Cardiac muscle cell (in vitro differentiated cells and primary cell): Measurements from ENCODE around the gene DSCAML1. TPM values are rescaled to one million over a fixed set of nuclear protein-coding genes. Genes with fewer than 3 reads are reported as not detected.

Experiments used
- DNase-seq, 2 donors: peaks; one replicate each; pipeline versions ENCODE4 v3.0.0 to v3.0.0-alpha.2; 2010 to 2017; ENCODE audit warnings: low read depth in 1 of 2, low spot score in 1 of 2
- H3K27ac ChIP-seq: fragments of 200-600 bp; sonication (generic); 2 replicates; pipeline ENCODE4 v1.5.1; 2016
- H3K27me3 ChIP-seq: fragments of 200-600 bp; sonication (generic); 2 replicates; pipeline ENCODE4 v1.6.0; 2016; ENCODE audit warnings: control low read depth
- H3K36me3 ChIP-seq: fragments of 200-600 bp; sonication (generic); 2 replicates; pipeline ENCODE4 v1.5.1; 2016; ENCODE audit warnings: control low read depth
- H3K4me1 ChIP-seq: fragments of 200-600 bp; sonication (generic); 2 replicates; pipeline ENCODE4 v1.8.1; 2017; ENCODE audit warnings: low read depth, mild to moderate bottlenecking, mixed run types
- H3K4me3 ChIP-seq: fragments of 200-600 bp; sonication (generic); 2 replicates; pipeline ENCODE4 v1.5.1; 2016; ENCODE audit warnings: mild to moderate bottlenecking
- H3K9me3 ChIP-seq: fragments of 200-600 bp; sonication (generic); 2 replicates; pipeline ENCODE4 v1.5.1; 2017; ENCODE audit warnings: low read depth, mild to moderate bottlenecking, control low read depth
- CTCF ChIP-seq: IDR thresholded peaks from 2 replicates; pipeline ENCODE4 v1.5.1; 2012; ENCODE audit warnings: low read depth, mild to moderate bottlenecking, low read length
- polyA plus RNA-seq: library from polyadenylated mRNA; unstranded; fragments of >200 nt; fragmentation: Nextera tagmentation; extraction: Ambion mirVana; gene quantifications from 2 replicates; pipeline ENCODE4 v1.2.1, GENCODE V29; 2016
- total RNA-seq: library from RNA; depleted of rRNA; stranded (reverse); fragments of >200 nt; gene quantifications from 2 replicates; pipeline ENCODE4 v1.2.3, GENCODE V29; 2016

DSCAML1 gene
- total and polyA plus RNA-seq, 2 experiments from 2014 or later, result 1.8 TPM; not detected in 1

GRCh38 chr11:117462864-117463247 is 334.2 kb downstream of the DSCAML1 start:
- Histone ChIP-seq H3K9me3 (no peaks in the 10 kb centered on the region), H3K4me1 (no peaks in the 10 kb centered on the region), H3K36me3 (no peaks in the 10 kb centered on the region), H3K27me3 (no peaks in the 10 kb centered on the region), H3K27ac (no peak overlapping the region), H3K4me3 (no peak overlapping the region)
- TF ChIP-seq CTCF, result no peak
- no peak for DNase-seq

GRCh38 chr11:117462183-117462863 is 334.7 kb downstream of the DSCAML1 start:
- DNase-seq, result no peak
- no peaks in the 10 kb centered on the region for H3K4me1 ChIP-seq
- H3K27me3 ChIP-seq, result no peaks in the 10 kb centered on the region
- no peak overlapping the region for H3K4me3 ChIP-seq
- H3K9me3 ChIP-seq, result no peaks in the 10 kb centered on the region
- TF ChIP-seq CTCF, result no peak
- no peak overlapping the region for H3K27ac ChIP-seq
- H3K36me3 ChIP-seq, result no peaks in the 10 kb centered on the region

GRCh38 chr11:117461396-117462182 is 335.4 kb downstream of the DSCAML1 start:
- no peaks in the 10 kb centered on the region for H3K27me3 ChIP-seq
- no peak for TF ChIP-seq CTCF
- H3K9me3 ChIP-seq, result no peaks in the 10 kb centered on the region
- no peak overlapping the region for H3K4me3 ChIP-seq
- no peak for DNase-seq
- no peak overlapping the region for H3K27ac ChIP-seq
- H3K4me1 ChIP-seq, result no peaks in the 10 kb centered on the region
- no peaks in the 10 kb centered on the region for H3K36me3 ChIP-seq

GRCh38 chr11:117459979-117460300 is 337.1 kb downstream of the DSCAML1 start:
- no peak overlapping the region for H3K4me3 ChIP-seq
- H3K27me3 ChIP-seq, result no peaks in the 10 kb centered on the region
- H3K36me3 ChIP-seq, result no peaks in the 10 kb centered on the region
- H3K27ac ChIP-seq, result no peak overlapping the region
- H3K4me1 ChIP-seq, result no peaks in the 10 kb centered on the region
- no peak for TF ChIP-seq CTCF
- no peak for DNase-seq
- no peaks in the 10 kb centered on the region for H3K9me3 ChIP-seq

GRCh38 chr11:117459123-117459978 is 337.7 kb downstream of the DSCAML1 start:
- TF ChIP-seq CTCF, result no peak
- Histone ChIP-seq H3K27ac (no peak overlapping the region), H3K27me3 (no peaks in the 10 kb centered on the region), H3K36me3 (no peaks in the 10 kb centered on the region), H3K9me3 (no peaks in the 10 kb centered on the region), H3K4me1 (no peaks in the 10 kb centered on the region), H3K4me3 (no peak overlapping the region)
- no peak for DNase-seq
